ENCODE results near the gene MKRN2OS.

Gene MKRN2OS

DNA sequence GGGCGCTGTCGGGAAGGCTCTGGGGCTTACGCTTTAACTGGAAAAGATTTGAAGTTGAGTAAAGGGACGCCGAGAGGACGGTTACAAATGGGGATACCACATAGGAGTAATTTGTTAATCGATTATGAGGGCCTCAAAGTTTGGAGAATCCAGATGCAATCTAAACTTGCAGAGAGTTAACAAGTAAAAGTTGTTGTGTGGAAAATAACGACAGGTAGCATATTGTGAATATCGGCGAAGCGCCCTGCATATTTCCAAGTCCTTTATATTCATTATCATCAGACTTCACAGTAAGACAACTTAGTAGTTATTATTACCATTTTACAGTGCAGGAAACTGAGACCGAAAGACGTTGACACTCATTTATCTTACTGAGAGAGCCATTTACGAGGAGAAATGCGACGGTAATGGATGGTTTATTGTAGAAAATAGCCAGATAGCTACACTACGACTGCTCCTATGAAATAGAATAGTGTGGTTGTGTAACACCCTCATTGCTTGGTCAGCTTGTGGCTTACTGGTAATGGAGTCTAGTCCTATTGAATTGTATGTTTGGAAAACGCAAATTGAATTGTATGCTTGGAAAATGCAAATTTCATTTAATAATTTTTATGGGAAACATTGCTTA is 12.3 kb upstream of the MKRN2OS start:
- Histone ChIP-seq H3K4me1 (ENCODE audit: low read length) (peaks cover 17% of the 10 kb centered on the region; the same call in 1 of the 2 replicates), H3K4me3 (ENCODE audit: low read length) (peak overlapping the region; percentile 79), H3K9me3 (replicated peaks; ENCODE audit: insufficient read depth, low read length) (no peaks in the 10 kb centered on the region), H2AFZ (ENCODE audit: low read length) (peak overlapping the region; percentile 85), H3K9ac (ENCODE audit: low read length) (peak overlapping the region; percentile 95), H3K79me2 (ENCODE audit: low read length) (peaks cover 56% of the 10 kb centered on the region), H3K4me2 (ENCODE audit: low read depth, low read length) (peak overlapping the region; percentile 82), H3F3A (ENCODE audit: insufficient read depth, low read length) (peaks cover 7% of the 10 kb centered on the region; the same call in 1 of the 2 replicates), H3K27me3 (replicated peaks; ENCODE audit: insufficient read depth, low read length) (0 out of 2 replicates have a peak, but pooled peaks cover 6% of the 10 kb centered on the region), H4K20me1 (ENCODE audit: insufficient read depth, low read length) (peaks cover 18% of the 10 kb centered on the region), H3K36me3 (replicated peaks; ENCODE audit: insufficient read depth, low read length) (no peaks in the 10 kb centered on the region), H3K27ac (ENCODE audit: low read length) (peak overlapping the region; percentile 91; the same call in 1 of the 2 replicates), H3K9me2 (replicated peaks; ENCODE audit: insufficient read depth, low read length) (no peaks in the 10 kb centered on the region)
- no peak for DNase-seq
- TF ChIP-seq, protein P1, sequence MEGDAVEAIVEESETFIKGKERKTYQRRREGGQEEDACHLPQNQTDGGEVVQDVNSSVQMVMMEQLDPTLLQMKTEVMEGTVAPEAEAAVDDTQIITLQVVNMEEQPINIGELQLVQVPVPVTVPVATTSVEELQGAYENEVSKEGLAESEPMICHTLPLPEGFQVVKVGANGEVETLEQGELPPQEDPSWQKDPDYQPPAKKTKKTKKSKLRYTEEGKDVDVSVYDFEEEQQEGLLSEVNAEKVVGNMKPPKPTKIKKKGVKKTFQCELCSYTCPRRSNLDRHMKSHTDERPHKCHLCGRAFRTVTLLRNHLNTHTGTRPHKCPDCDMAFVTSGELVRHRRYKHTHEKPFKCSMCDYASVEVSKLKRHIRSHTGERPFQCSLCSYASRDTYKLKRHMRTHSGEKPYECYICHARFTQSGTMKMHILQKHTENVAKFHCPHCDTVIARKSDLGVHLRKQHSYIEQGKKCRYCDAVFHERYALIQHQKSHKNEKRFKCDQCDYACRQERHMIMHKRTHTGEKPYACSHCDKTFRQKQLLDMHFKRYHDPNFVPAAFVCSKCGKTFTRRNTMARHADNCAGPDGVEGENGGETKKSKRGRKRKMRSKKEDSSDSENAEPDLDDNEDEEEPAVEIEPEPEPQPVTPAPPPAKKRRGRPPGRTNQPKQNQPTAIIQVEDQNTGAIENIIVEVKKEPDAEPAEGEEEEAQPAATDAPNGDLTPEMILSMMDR (IDR thresholded peaks at IDR 0.05; ENCODE audit: low read length), result no peak
- TF ChIP-seq EZH2phosphoT487 (IDR thresholded peaks at IDR 0.05; ENCODE audit: low read length) (no peak), EZH2 (optimal IDR thresholded peaks at IDR 0.05; ENCODE audit: low read depth, low read length) (no peak)

DNA sequence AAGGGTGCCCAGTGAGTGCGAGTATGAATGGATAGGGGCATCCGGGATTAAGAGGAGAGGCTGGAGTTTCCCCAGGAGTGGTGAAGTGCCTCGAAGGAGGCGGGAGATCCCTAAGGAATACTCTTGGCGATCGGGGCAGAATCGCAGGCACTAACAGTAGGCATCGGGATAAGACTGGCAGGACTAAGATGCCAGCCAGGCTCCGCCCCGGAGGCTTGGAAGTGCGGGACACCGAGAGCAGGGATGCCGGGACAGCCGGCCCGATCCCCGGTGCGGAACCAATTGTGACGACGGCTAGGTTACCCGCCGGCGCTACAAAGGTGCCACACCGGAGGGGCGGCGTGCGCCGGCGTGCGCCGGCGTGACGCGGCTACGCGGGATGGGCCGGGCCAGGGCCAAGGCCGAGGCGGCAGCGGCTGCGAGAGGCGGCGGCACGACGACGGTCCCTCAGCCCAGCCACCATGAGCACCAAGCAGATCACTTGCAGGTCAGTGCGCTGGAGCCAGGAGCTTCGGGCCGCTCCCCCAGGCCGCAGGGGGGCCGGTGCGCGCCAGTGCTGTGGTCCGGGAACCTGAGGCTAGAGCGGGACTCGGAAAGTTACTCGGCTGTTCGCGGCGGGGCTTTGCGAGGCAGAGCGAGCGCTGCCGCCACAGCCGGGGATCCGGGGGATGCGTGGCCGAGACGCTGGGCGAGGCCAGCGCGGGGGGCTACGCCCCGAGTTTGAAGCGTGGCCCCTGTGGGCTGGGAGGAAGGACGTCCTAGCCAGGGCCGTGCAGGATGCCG is 11.6 kb upstream of the MKRN2OS start, which contains the start of gene MKRN2:
TSS of gene MKRN2 (plus strand) at position 398 of the 783 bp plus-strand sequence. CDS start at position 462, 64 bp downstream.
- peaks cover 49% of the 10 kb centered on the region for H3K79me2 ChIP-seq (ENCODE audit: low read length)
- H3K27ac ChIP-seq (ENCODE audit: low read length), result peak within 1 kb of the TSS; percentile 91

DNA sequence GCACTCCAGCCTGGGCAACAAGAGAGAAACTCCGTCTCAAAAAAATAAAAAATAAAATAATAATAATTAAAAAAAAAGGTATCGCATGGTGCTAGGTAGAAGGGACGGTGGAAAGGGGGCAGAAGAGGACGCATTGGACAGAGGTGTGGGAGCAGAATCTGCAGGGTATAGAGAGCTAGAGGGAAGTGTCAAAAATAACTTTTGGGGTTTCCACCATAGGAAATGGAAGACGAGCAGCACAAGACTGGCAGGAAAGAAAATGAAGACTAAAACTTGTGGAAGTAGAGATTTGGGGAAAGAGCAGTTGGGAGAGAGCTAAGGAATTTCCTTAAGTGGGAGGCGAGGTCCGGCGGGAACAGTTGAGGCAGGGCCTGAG is 11.0 kb upstream of the MKRN2OS start:
- Histone ChIP-seq H3K27ac (ENCODE audit: low read length) (no peak overlapping the region), H3F3A (ENCODE audit: insufficient read depth, low read length) (peaks cover 7% of the 10 kb centered on the region; the same call in 1 of the 2 replicates), H2AFZ (ENCODE audit: low read length) (peak overlapping the region; percentile 99), H3K9ac (ENCODE audit: low read length) (peak overlapping the region; percentile 95; the same call in 1 of the 2 replicates), H3K4me2 (ENCODE audit: low read depth, low read length) (peak overlapping the region; percentile 99), H3K79me2 (ENCODE audit: low read length) (peaks cover 43% of the 10 kb centered on the region), H3K36me3 (replicated peaks; ENCODE audit: insufficient read depth, low read length) (no peaks in the 10 kb centered on the region), H3K27me3 (replicated peaks; ENCODE audit: insufficient read depth, low read length) (0 out of 2 replicates have a peak, but pooled peaks cover 6% of the 10 kb centered on the region), H3K4me1 (ENCODE audit: low read length) (peaks cover 17% of the 10 kb centered on the region; the same call in 1 of the 2 replicates), H3K4me3 (ENCODE audit: low read length) (peak overlapping the region; percentile 79), H3K9me3 (replicated peaks; ENCODE audit: insufficient read depth, low read length) (no peaks in the 10 kb centered on the region), H4K20me1 (ENCODE audit: insufficient read depth, low read length) (peaks cover 12% of the 10 kb centered on the region), H3K9me2 (replicated peaks; ENCODE audit: insufficient read depth, low read length) (no peaks in the 10 kb centered on the region)
- TF ChIP-seq, protein P1 (IDR thresholded peaks at IDR 0.05; ENCODE audit: low read length), result no peak
- no peak for TF ChIP-seq EZH2 (optimal IDR thresholded peaks at IDR 0.05; ENCODE audit: low read depth, low read length)
- no peak for TF ChIP-seq EZH2phosphoT487 (IDR thresholded peaks at IDR 0.05; ENCODE audit: low read length)
- no peak for DNase-seq

More for the DNA sequence above, 11.6 kb upstream of the MKRN2OS start, which contains the start of gene MKRN2:
- no peak for TF ChIP-seq EZH2phosphoT487 (IDR thresholded peaks at IDR 0.05; ENCODE audit: low read length)
- TF ChIP-seq, protein P1 (IDR thresholded peaks at IDR 0.05; ENCODE audit: low read length), result no peak
- TF ChIP-seq EZH2 (optimal IDR thresholded peaks at IDR 0.05; ENCODE audit: low read depth, low read length), result no peak
- no peaks in the 10 kb centered on the region for H3K9me2 ChIP-seq (replicated peaks; ENCODE audit: insufficient read depth, low read length)
- no peaks in the 10 kb centered on the region for H3K9me3 ChIP-seq (replicated peaks; ENCODE audit: insufficient read depth, low read length)
- peak within 1 kb of the TSS; percentile 79 for H3K4me3 ChIP-seq (ENCODE audit: low read length)
- H3K4me2 ChIP-seq (ENCODE audit: low read depth, low read length), result peak within 1 kb of the TSS; percentile 99
- 0 out of 2 replicates have a peak, but pooled peaks cover 6% of the 10 kb centered on the region for H3K27me3 ChIP-seq (replicated peaks; ENCODE audit: insufficient read depth, low read length)
- DNase-seq, result peak; percentile 90
- H3F3A ChIP-seq (ENCODE audit: insufficient read depth, low read length), result peaks cover 7% of the 10 kb centered on the region; the same call in 1 of the 2 replicates
- H3K36me3 ChIP-seq (replicated peaks; ENCODE audit: insufficient read depth, low read length), result no peaks in the 10 kb centered on the region
- peak within 1 kb of the TSS; percentile 95 for H3K9ac ChIP-seq (ENCODE audit: low read length)
- H2AFZ ChIP-seq (ENCODE audit: low read length), result peak within 1 kb of the TSS; percentile 99
- H4K20me1 ChIP-seq (ENCODE audit: insufficient read depth, low read length), result peaks cover 15% of the 10 kb centered on the region
- peaks cover 17% of the 10 kb centered on the region; the same call in 1 of the 2 replicates for H3K4me1 ChIP-seq (ENCODE audit: low read length)
